ENCODE results near the gene DTYMK.

GRCh38 chr2:241668839-241669238, 17.8 kb downstream of the DTYMK start:
- TF ChIP-seq CTCF (conservative IDR thresholded peaks at IDR 0.05; ENCODE audit: low read depth, low read length) (no peak), POLR2A (IDR thresholded peaks at IDR 0.05; ENCODE audit: low read depth, low read length) (no peak), MAZ (IDR thresholded peaks at IDR 0.05; ENCODE audit: borderline replicate concordance, low read depth, low read length) (no peak), CHD1 (IDR thresholded peaks at IDR 0.05; ENCODE audit: low read depth, low read length) (no peak), BHLHE40 (IDR thresholded peaks at IDR 0.05; ENCODE audit: low read depth, low read length) (no peak), RFX5 (IDR thresholded peaks at IDR 0.05; ENCODE audit: low read depth, low read length) (no peak), USF2 (IDR thresholded peaks at IDR 0.05; ENCODE audit: low read depth, low read length) (no peak), SMC3 (IDR thresholded peaks at IDR 0.05; ENCODE audit: low read depth, low read length) (no peak), CEBPB (IDR thresholded peaks at IDR 0.05; ENCODE audit: low read depth, low read length) (no peak), MXI1 (IDR thresholded peaks at IDR 0.05; ENCODE audit: borderline replicate concordance, low read depth, low read length) (no peak), RAD21 (IDR thresholded peaks at IDR 0.05; ENCODE audit: low read length) (no peak)
